ENCODE results near the gene OGDHL. TPM values are rescaled to one million over a fixed set of nuclear protein-coding genes. Genes with fewer than 3 reads are reported as not detected.

The OGDHL gene
- total RNA-seq, 1 donor from 2014 or later: not detected

DNA sequence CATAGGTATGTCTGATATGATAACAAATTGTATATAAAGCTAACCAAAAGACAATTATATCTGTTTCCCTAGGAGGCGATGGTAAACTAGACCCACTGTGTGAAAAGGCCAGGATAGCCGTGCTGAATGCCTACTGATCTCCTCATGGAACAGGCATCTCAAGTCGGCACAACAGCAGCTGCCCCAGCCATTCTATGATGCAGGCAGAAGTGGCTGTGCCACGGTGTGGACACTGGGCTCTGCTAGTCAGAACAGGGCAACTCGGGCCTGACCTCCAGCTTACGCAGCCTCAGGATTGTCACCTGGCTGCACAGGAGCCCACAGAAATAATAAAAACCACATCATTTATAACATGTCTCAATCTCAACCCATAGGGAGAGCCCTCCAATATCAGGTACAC is 67.7 kb downstream of the OGDHL start:
- no peaks in the 10 kb centered on the region for H3K4me1 ChIP-seq
- no peaks in the 10 kb centered on the region for H3K27me3 ChIP-seq
- no peak overlapping the region for H3K4me3 ChIP-seq
- no peaks in the 10 kb centered on the region for H3K9me3 ChIP-seq
- H3K36me3 ChIP-seq: no peaks in the 10 kb centered on the region
- no peak overlapping the region for H3K27ac ChIP-seq
- intact Hi-C loops (cut with DNase I): no loop called here
- TF ChIP-seq, protein P1, sequence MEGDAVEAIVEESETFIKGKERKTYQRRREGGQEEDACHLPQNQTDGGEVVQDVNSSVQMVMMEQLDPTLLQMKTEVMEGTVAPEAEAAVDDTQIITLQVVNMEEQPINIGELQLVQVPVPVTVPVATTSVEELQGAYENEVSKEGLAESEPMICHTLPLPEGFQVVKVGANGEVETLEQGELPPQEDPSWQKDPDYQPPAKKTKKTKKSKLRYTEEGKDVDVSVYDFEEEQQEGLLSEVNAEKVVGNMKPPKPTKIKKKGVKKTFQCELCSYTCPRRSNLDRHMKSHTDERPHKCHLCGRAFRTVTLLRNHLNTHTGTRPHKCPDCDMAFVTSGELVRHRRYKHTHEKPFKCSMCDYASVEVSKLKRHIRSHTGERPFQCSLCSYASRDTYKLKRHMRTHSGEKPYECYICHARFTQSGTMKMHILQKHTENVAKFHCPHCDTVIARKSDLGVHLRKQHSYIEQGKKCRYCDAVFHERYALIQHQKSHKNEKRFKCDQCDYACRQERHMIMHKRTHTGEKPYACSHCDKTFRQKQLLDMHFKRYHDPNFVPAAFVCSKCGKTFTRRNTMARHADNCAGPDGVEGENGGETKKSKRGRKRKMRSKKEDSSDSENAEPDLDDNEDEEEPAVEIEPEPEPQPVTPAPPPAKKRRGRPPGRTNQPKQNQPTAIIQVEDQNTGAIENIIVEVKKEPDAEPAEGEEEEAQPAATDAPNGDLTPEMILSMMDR (IDR thresholded peaks at IDR 0.05): no peak
- DNase-seq (ENCODE audit: low spot score in 2 of 2): no peak

DNA sequence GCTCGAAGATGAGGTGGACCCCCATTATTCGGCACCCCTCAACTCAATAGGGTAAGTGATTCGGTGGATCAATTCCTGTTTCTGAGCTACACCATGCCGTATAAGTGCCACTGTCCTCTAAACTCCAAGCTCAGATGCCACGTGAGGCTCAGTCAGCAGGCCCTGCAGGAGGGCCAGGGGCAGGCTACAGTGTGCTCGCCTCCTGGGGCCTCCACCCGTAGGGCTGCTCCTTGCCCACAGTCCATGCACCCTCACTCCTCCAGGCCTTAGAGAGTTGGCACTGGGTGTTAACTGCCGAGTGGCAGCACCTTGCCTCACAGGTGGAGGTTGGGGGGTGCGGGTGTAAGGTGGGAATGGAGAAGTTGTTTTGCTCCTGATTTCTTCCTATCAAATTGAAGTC is 70.5 kb downstream of the OGDHL start:
- no peaks in the 10 kb centered on the region for H3K27me3 ChIP-seq
- intact Hi-C loops (cut with DNase I): no loop called here

DNA sequence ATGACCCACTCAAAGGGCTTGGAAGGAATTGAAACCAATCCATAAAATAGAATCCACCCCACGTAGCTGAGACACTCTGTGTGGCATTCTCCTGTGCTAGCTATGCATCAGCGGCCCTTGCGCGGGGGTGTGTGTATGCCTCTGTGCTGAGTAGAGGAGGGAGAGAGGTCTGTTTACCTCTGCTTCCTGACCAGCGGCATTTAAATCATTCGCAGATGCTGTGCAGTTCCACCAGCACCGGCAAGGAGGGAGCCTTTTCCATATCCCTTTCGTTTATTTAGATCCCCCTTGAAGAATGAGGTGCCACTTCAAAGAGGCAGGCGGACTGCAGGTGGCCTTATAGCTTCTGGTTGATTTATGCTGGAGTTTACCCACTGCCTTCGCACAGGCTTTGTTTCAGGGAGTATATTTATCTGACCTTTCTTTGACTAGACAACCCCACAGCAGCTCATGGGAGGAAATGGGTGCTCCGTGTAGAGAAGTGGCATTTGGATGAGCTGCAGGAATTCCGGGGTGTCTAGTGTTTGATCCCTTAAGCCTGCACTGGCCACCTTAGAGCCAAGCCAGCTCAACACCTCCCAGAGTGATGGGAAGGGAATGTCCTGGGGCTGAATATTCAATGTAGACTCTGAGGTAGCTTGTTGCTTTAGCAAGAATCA is 71.3 kb downstream of the OGDHL start:
- intact Hi-C loops (cut with DNase I): no loop called here
- Histone ChIP-seq H3K36me3 (no peaks in the 10 kb centered on the region), H3K4me3 (no peak overlapping the region), H3K9me3 (no peaks in the 10 kb centered on the region), H3K27ac (no peak overlapping the region), H3K27me3 (no peaks in the 10 kb centered on the region), H3K4me1 (no peaks in the 10 kb centered on the region)
- DNase-seq (ENCODE audit: low spot score in 2 of 2): no peak
- TF ChIP-seq, protein P1 (IDR thresholded peaks at IDR 0.05): no peak

More for the DNA sequence above, 70.5 kb downstream of the OGDHL start:
- Histone ChIP-seq H3K9me3 (no peaks in the 10 kb centered on the region), H3K36me3 (no peaks in the 10 kb centered on the region), H3K4me1 (no peaks in the 10 kb centered on the region), H3K27ac (no peak overlapping the region), H3K4me3 (no peak overlapping the region)
- TF ChIP-seq, protein P1 (IDR thresholded peaks at IDR 0.05): no peak
- no peak for DNase-seq (ENCODE audit: low spot score in 2 of 2)

DNA sequence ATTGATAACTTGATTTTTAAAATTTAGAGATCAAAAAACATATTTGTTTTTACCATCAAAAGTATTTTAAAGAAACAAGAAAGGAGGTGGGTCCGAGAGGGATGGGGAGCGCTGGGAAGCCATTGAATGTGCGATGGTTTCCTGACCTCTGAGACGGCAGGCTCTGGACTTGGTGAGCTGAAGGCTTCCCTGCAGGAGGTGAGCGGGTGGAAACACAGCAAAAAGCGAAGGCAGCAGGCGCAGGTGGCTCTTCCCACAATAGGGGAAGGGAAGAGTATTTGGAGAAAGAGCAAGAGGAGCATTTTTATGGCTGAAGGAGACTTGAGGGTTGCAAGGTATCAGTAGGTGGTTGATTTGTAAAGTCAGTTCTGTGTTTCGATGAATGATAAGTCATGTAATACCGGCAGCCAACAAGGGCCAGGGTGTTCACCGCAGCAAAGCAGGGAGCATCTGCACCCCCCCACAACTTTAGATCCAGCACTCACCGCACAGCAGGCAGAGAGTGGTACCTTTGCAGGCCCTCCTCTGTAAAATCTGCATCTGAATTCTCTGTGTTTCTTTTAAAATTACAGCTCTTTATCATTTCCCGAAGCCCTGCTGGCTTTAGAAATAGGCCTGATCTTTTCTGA is 72.1 kb downstream of the OGDHL start:
- no peaks in the 10 kb centered on the region for H3K9me3 ChIP-seq
- intact Hi-C loops (cut with DNase I): no loop called here
- no peak overlapping the region for H3K27ac ChIP-seq
- no peaks in the 10 kb centered on the region for H3K36me3 ChIP-seq
- H3K4me1 ChIP-seq: no peaks in the 10 kb centered on the region
- TF ChIP-seq, protein P1 (IDR thresholded peaks at IDR 0.05): no peak
- no peak for DNase-seq (ENCODE audit: low spot score in 2 of 2)
- no peak overlapping the region for H3K4me3 ChIP-seq
- no peaks in the 10 kb centered on the region for H3K27me3 ChIP-seq

DNA sequence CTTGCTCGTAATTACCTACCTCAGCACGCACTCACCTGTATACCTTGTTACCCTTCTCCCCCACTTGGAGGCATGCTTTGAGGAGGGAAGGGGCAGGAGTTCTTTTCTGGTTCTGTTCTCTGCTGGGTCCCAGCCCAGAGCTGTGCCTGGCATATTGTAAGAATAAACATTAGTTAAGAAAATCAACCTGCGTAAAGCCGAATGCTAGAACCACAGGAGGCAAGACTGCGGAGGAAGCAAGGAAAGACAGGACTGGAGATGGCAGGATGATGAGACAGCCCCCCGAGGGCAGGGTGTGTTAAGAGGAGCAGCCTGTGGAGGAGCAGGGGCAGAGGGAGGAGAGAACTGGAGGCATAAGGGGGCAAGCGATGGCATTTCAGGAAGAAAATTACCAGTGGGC is 73.2 kb downstream of the OGDHL start:
- TF ChIP-seq, protein P1 (IDR thresholded peaks at IDR 0.05): no peak
- H3K27me3 ChIP-seq: no peaks in the 10 kb centered on the region
- no peaks in the 10 kb centered on the region for H3K36me3 ChIP-seq
- no peak overlapping the region for H3K27ac ChIP-seq
- H3K4me1 ChIP-seq: no peaks in the 10 kb centered on the region
- intact Hi-C loops (cut with DNase I): no loop called here
- DNase-seq (ENCODE audit: low spot score in 2 of 2): no peak
- no peak overlapping the region for H3K4me3 ChIP-seq
- H3K9me3 ChIP-seq: no peaks in the 10 kb centered on the region
